ENCODE measurements around the gene FEV.
"Not testable (repeated sequence)": the region's sequence is repeated elsewhere in the genome, so short reads cannot be mapped to it uniquely, and the experiment has no call there.

The FEV gene

GRCh38 chr2:218963601-218964000 is 21.4 kb downstream of the FEV start:
- DNase-seq = no peak

GRCh38 chr2:218962859-218963492 is 22.0 kb downstream of the FEV start:
- DNase-seq = peak; percentile 61

DNA sequence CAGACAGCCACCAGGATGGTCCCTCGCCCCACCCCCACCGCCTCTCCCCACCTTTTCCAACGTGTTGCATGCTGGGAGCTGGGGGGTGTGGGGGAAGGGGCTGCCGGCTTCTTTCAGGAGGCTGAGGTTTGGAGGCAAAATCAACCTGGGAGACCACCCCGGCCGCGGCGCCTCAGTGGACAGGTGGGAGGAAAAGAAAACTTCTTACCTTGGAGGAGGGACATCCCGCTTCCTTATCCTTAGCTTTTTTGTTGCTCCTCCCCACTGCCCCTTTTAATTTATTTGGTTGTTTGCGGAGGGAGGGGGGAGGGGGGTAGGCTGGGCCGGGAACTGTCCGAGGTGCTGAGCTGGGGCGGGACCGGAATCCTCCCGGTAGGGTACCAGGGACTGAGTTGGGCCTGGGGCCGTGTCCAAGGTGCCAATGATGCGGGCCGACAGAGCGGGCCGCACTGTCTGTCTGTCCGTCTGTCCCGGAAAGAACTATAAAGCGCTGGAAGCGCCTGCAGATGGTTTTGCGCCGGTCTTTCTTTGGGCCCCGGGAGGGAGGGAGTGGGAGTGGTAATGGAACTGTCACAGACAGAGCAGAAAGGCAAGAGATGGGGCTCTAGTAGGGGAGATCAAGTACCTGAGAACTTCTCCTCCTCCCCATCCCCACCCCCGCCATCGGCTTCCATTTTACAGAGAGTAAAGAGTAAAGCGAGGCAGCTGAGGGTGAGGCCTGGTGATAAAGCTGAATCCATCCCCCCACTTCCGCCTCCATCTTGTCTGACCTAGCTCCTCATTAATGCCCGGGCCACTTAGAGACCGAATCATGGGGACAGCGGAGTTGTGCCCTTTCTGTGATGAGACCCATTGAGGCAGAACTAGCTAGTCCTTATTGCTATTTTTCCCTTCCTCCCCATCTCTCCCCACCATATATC is 23.1 kb downstream of the FEV start:
- peak; percentile 25 for DNase-seq

GRCh38 chr2:218961229-218961628 is 23.8 kb downstream of the FEV start:
- DNase-seq = no peak

DNA sequence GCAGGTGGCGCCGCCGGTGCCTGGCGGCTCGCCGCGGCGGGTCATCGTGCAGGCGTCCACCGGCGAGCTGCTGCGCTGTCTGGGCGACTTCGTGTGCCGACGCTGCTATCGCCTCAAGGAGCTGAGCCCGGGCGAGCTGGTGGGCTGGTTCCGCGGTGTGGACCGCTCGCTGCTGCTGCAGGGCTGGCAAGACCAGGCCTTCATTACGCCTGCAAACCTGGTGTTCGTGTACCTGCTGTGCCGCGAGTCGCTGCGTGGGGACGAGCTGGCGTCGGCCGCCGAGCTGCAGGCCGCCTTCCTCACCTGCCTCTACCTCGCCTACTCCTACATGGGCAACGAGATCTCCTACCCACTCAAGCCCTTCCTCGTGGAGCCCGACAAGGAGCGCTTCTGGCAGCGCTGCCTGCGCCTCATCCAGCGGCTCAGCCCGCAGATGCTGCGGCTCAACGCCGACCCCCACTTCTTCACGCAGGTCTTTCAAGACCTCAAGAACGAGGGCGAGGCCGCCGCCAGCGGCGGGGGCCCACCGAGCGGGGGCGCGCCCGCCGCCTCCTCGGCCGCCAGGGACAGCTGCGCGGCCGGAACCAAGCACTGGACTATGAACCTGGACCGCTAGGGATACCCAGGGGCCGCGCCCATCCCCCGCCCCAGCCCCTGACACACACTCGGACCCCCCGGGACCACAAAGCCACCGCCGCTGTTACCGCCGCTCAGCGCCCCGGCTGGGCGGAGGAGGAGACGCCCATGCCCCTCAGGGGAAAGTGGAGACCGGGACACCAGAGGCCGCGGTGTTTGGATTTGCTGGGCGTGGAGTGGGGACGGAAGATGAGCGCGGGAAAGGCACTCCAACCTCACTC is 24.4 kb downstream of the FEV start:
- no peak for DNase-seq

DNA sequence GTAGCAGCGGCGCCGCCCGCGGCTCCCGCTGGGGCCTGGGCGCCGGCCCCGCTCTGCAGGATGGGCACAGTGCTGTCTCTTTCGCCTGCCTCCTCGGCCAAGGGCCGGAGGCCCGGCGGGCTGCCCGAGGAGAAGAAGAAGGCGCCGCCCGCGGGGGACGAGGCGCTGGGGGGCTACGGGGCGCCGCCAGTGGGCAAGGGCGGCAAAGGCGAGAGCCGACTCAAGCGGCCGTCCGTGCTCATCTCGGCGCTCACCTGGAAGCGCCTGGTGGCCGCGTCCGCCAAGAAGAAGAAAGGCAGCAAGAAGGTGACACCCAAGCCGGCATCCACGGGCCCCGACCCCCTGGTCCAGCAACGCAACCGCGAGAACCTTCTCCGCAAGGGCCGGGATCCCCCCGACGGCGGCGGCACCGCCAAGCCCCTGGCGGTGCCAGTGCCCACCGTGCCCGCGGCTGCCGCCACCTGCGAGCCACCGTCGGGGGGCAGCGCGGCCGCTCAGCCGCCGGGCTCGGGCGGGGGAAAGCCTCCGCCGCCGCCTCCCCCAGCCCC is 25.1 kb downstream of the FEV start:
- peak; percentile 16 for DNase-seq

DNA sequence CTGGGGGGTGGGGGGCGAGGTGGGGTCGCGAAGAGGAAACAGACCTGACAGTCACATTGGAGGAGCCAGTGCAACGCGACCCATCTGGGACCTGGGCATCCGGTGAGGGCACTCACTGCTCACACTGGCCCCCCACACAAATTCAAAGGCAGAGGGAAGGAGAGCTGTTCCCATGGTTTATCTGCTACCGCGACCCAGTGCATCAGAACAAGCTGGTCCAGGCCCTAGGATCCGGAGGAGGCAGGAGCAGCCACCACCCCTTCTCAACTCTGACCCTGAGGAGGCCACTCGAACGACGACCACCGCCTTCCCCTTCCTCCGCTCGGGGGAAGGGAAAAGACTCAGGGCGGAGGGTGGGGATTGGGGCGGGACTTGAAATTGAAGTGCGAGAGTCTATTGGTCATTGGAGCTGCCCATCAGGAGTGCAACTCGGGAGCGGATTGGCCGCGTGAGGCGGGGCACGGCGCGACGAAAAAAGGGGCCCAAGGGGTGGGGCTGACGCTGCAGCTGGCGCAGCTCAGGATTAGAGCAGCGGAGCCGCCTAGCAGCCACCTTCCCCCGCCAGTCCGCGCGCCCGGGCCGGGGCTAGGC is 25.7 kb downstream of the FEV start, which contains the start of gene CDK5R2:
CDK5R2 (plus strand) TSS at position 526 of the 591 bp plus-strand sequence. CDS start 155 bp downstream, outside the sequence.
- peak; percentile 89 for DNase-seq

GRCh38 chr2:218958276-218958675 is 26.7 kb downstream of the FEV start:
- DNase-seq = no peak

GRCh38 chr2:218957671-218958070 is 27.3 kb downstream of the FEV start:
- no peak for DNase-seq

- DNase-seq = no peak
Observed at GRCh38 chr2:218956039-218956438, 28.9 kb downstream of the FEV start.

DNA sequence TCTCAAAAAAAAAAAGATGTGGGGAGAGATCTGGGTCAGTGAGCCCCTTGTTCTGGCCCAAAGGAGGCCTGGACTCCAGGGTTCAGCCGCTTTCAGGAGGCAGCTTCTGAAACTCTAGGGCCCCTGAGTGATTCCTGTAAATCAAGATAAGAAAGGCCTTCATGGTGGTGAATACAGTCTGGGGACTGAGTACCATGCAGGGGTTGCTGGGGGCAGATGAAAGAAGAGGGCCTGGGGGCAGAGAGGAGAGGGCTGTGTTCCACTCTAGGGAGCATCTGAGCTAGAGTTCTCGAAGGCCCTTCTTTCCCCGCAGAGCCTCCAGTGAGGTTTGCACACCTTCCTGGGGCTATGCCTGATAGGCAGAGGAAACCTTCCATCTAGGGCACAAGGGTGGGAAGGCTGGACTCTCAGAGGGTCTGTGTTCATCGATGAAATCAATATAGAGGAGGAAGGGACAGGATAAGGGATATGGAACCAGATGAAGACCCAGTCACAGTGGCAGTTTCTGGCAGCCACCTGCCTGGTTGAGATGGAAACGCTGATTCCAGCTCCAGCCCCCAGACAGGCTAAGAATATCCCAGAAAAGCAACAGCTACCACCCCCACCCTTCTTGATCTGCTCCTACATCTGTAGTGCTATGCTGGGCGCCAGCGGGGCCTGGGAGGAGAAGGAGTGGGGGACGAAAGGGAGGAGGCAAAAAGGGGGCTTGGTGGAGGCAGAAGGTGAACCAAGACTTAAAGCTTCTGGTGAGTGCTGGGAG is 30.3 kb downstream of the FEV start:
- no peak for DNase-seq

- DNase-seq = no peak
Observed at GRCh38 chr2:218953366-218953954, 31.5 kb downstream of the FEV start.

DNA sequence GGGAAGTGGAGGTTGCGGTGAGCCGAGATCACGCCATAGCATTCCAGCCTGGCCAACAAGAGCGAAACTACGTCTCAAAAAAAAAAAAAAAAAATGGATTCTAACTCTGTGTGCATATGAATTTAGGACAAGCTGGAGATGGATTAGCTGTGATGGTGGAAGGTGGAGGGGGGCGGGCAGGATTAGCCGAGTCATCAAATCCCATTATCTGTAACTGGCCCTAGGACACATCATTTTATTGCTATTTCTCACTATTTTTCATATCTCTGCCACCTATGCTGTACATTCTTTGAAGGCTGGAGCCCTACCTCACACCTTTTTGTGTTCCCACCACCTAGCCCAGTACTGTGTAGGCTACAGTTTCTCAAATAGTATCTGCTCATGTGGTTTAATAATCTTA is 32.8 kb downstream of the FEV start:
- DNase-seq = no peak

DNA sequence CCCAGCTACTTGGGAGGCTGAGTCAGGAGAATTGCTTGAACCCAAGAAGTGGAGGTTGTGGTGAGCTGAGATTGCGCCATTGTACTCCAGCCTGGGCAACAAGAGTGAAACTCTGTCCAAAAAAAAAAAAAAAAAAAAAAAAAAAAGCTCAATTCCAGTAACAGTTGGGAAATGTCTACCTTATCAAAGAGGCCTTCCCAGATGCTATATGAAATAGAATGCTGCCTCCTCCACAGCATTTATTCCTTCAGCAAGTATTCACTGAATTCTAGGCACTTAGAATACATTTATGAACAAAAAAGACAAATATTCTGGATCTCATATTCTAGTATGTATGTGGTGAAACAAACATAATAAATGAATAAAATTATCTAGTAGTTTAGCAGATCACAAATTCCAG is 38.4 kb downstream of the FEV start:
- no peak for DNase-seq

DNA sequence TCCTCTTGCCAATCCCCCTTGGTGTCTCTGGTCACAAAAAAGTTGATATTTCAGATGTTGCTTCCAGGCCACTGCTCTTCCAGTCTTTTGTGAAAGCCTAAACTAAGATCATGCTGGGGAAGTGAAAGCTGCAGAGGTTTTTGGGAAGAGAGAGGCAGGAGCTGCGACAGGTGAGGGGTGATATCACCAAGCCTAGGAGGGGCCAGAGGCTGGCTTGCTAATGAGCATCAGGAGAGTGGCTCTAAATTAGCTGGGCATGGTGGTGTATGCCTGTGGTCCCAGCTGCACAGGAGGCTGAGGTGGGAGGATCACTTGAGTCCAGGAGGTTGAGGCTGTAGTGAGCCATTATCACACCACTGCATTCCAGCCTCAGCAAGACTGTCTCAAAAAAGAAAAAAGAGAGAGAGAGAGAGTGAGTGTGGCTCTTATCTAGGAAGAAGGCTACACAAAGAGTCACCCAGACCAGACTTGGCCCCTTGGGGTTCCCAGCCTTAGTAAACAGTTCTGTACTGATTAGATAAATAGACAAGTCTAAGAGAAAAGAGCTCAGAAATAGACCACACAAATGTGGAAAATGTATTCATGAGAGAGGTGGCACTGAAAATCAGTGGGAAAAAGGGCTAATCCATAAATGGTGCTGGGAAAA is 40.1 kb downstream of the FEV start:
- DNase-seq = no peak

DNA sequence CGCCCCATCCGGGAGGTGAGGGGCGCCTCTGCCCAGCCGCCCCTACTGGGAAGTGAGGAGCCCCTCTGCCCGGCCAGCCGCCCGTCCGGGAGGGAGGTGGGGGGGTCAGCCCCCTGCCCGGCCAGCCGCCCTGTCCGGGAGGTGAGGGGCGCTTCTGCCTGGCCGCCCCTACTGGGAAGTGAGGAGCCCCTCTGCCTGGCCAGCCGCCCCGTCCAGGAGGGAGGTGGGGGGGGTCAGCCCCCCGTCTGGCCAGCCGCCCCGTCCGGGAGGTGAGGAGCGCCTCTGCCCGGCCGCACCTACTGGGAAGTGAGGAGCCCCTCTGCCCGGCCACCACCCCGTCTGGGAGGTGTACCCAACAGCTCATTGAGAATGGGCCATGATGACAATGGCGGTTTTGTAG is 53.2 kb downstream of the FEV start:
- DNase-seq = not testable (repeated sequence)
